GM18520 (cell line): ENCODE measurements around the gene CDC45.

Source experiments
- ATAC-seq: cut with Tn5 transposase; IDR thresholded peaks from one replicate; pipeline ENCODE4 v1.9.1; 2021; ENCODE audit not compliant: unreplicated experiment

Gene CDC45

DNA sequence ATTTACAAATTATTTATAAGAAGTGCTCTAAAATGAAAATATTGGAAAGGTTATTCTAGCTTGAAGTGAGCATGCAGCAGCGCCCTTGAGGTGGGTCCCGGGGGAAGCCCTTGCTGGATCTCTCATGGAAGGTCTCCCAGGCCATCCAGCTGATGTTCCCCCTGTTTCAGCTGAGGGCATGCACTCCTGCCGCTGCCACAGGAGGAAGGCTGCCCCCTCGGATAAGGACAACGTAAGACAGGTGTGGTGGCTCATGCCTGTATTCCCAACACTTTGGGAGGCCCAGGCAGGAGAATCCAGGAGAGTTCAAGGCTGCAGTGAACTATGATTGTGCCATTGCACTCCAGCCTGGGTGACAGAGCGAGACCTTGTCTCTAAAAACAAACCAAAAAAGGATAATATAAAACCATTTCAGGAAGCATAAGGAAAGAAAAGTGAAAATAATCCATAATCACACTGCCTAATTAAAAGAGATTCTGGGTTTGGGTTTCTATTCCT lies 15.0 kb downstream of the CDC45 start:
- ATAC-seq: no peak

DNA sequence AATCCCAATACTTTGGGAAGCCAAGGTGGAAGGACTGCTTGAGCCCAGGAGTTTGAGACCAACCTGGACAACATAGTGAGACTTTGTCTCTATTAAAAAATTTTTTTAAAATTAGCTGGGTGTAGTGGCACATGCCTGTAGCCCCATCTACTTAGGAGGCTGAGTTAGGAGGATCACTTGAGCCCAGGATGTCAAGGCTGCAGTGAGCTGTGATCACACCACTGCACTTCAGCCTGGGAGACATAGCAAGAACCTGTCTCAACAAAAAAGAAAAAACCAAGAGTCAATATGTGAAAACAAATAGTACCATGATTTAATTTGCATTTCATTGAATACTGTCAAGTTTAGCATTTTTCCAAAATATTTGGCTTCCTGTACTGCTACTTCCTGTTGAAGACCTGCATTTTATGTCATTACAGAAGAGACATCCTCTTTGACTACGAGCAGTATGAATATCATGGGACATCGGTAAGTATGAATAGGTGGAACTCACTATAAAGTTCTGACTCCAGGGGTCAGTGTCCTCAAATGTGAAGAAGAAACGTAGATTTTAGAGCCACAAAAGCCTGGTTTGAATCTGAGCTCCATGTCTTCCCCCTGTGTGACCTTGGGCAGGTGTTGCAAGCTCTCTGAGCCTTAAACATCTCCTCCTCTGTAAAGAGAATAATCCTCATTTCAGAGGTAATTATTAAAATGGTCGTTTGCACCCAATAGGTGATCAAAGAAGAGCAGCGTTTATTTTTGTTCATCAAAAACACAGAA lies 16.0 kb downstream of the CDC45 start:
- no peak for ATAC-seq

GRCh38 chr22:19496324-19496630 lies 16.6 kb downstream of the CDC45 start:
- no peak for ATAC-seq

- ATAC-seq: no peak
Measured at GRCh38 chr22:19497245-19497644, 17.5 kb downstream of the CDC45 start.

DNA sequence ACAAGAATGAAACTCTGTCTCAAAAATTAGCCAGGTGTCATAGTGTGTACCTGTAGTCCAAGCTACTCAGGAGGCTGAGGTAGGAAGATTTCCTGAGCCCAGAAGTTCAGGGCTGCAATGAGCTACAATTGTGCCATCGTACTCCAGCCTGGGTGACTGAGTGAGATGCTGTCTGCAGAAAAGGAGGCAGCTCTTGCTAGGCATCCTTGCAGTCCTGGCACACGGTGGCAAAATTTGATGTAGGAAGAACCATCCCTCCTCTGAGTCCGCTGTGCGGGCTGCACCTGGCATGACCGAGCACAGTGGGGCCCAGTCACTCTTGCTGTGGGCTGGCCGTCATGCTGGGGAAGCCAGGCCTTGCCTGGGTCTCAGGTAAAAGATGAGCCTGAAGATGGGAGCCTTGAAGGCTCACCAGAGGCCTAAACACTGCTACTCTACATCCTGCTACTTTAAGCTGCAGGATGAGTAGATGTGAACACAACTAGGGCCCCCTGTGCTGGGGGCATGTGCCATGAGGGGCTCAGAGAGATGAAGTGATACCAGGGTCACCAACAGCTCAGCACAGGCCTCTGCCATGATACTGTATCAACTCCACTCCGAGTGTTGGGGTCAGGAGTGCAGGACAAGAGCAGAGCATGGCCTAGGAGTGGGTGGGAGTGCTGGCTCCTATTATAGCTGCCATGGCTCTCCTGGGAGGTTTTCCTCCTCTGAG lies 18.6 kb downstream of the CDC45 start:
- ATAC-seq: no peak

GRCh38 chr22:19498866-19499190 lies 19.1 kb downstream of the CDC45 start:
- no peak for ATAC-seq

- no peak for ATAC-seq
Measured at GRCh38 chr22:19499236-19499879, 19.6 kb downstream of the CDC45 start.

- no peak for ATAC-seq
Measured at GRCh38 chr22:19499880-19500242, 20.1 kb downstream of the CDC45 start.

DNA sequence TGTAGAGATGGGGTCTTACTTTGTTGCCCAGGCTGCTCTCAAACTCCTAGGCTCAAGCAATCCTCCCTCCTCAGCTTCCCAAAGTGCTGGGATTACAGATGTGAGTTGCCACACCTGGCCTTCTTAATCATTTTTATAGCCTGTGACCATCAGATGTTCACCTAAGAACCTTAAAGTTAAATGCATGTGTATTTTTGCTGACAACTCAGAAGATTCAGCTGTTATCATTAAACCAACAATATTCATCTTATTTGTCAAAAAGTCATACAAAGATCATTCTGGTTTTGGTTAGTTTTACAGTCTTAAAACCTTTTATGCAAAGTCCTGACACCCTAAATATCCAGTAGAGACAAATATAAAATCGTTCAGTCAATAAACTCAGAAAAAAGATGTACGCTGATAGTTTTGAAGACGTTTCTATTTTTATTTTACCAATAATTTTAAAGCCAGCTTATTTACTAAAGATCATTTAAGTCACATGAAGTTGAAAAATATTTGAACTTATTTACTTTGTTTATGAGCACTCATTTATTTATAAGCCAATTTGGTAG lies 22.3 kb downstream of the CDC45 start:
- ATAC-seq: no peak

DNA sequence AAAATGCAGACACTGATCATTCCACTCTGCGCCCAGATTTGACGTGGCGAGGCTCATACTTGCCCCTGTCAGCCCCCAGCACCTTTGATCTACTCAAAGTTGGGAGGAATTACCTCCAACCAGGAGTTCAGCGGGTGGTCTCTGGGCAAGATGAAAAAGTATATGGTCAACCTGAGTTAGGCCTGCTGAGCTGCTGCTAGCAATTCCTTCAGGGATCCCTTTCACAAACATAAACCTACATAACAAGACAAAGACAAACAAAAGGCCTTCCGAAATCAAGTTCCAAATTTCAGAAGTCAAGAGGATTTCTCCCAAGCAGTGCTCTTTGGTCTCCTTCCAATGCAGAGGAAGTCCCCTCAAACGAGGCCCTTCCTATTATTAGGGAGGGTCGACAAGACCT lies 23.6 kb downstream of the CDC45 start:
- ATAC-seq: no peak

DNA sequence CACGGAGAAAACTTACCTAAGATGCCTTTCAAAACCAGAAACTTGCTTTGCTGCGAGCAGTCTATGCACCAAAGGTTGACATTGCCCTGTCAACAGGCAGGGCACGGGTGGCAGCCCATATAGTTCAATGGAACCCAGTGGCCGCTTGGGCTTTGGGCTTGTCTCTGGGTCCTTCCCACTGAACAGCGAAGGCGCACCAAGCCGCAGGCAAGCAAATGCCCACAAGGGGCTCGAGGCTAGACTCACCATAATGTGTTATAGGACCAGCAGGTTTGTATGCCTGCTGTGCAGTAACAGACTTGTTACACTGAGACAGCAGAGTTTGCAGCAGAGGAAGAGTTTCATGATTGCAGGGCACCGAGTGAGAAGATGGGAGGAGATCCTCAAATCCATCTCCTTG lies 24.1 kb downstream of the CDC45 start:
- ATAC-seq: no peak

DNA sequence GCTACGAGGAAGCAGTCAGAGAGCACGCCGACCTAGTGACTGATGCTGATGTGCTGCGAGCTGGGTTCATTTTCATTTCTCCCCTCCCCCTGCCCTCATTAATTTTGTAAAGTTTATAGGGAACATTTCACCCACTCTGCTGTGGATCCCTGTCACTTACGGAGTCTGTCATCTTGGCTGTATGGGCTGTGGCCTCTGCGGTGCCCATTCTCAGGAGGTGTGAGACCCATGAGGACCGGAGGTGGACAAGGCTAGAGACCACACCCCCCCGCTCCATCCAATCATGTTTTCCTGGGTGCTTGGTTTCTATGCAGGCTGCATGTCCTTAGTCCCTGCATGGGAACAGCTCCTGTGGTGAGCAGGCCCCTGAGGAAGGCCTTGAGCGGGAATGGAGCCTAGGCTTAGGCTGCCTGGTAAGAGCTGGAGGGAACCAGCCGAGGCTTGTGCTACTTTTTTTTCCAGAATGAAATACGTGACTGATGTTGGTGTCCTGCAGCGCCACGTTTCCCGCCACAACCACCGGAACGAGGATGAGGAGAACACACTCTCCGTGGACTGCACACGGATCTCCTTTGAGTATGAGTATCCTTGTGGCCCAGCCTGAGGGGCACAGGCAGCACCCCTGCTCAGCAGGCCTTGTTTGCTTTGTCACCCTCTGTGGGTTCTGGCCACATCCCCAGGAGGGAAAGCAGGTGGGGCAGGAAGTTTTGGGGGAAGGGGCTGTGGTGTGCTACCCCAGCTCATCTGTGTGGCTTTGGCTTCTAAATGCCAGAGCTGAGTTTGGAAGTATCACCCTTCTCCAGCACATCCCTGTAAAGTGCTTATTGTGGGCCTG lies 25.4 kb downstream of the CDC45 start:
- no peak for ATAC-seq

GRCh38 chr22:19505735-19506126 lies 26.0 kb downstream of the CDC45 start:
- ATAC-seq: no peak

- no peak for ATAC-seq
Measured at GRCh38 chr22:19506212-19506611, 26.5 kb downstream of the CDC45 start.

- no peak for ATAC-seq
Measured at GRCh38 chr22:19507534-19507861, 27.8 kb downstream of the CDC45 start.

- no peak for ATAC-seq
Measured at GRCh38 chr22:19508024-19508776, 28.5 kb downstream of the CDC45 start.

GRCh38 chr22:19509191-19509590 lies 29.5 kb downstream of the CDC45 start:
- ATAC-seq: no peak

GRCh38 chr22:19509923-19510322 lies 30.2 kb downstream of the CDC45 start:
- ATAC-seq: no peak

- no peak for ATAC-seq
Measured at GRCh38 chr22:19510919-19511341, 31.2 kb downstream of the CDC45 start.

DNA sequence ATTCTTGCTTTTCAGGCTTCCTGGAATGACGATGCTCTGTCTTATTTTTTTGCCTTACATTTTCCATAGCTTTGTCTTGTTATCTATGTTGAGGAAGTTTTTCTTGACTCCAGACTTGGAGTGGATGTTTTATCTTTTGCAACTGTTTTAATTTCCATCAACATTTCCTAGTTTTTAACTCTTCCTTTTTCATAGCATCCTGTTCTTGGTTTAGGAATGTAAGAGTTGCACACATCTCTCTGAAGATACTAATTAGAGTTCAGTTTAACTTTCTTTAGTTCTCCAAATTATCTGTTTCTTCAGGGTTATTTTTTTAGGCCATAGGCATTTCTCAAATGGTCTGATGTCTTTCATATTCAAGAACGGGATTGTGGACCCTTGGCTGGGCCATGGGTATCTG lies 34.1 kb downstream of the CDC45 start:
- ATAC-seq: no peak
